SHP77 treated with DMSO at 0.1 percent for 48 hours (cell line): Measurements from ENCODE around the gene MAML2.

Source experiments
- DNase-seq: peaks from one replicate; lab custom pipeline; 2025; lab: John Stamatoyannopoulos, UW

Gene MAML2

GRCh38 chr11:96156379-96156722 lies 186.6 kb downstream of the MAML2 start:
- DNase-seq = no peak

GRCh38 chr11:96155627-96156378 lies 187.2 kb downstream of the MAML2 start:
- no peak for DNase-seq

GRCh38 chr11:96154802-96155520 lies 188.0 kb downstream of the MAML2 start:
- no peak for DNase-seq

GRCh38 chr11:96152623-96153022 lies 190.4 kb downstream of the MAML2 start:
- no peak for DNase-seq

GRCh38 chr11:96151501-96151900 lies 191.5 kb downstream of the MAML2 start:
- DNase-seq = no peak

GRCh38 chr11:96150609-96151008 lies 192.4 kb downstream of the MAML2 start:
- no peak for DNase-seq

GRCh38 chr11:96149743-96150555 lies 193.0 kb downstream of the MAML2 start:
- DNase-seq = no peak

- DNase-seq = no peak
Observed at GRCh38 chr11:96147906-96148486, 195.0 kb downstream of the MAML2 start.

- DNase-seq = no peak
Observed at GRCh38 chr11:96147186-96147585, 195.8 kb downstream of the MAML2 start.

- DNase-seq = no peak
Observed at GRCh38 chr11:96146765-96147164, 196.2 kb downstream of the MAML2 start.

GRCh38 chr11:96145163-96145585 lies 197.8 kb downstream of the MAML2 start:
- DNase-seq = no peak

- DNase-seq = no peak
Observed at GRCh38 chr11:96144553-96144952, 198.4 kb downstream of the MAML2 start.

GRCh38 chr11:96143041-96143521 lies 199.9 kb downstream of the MAML2 start:
- no peak for DNase-seq

- DNase-seq = no peak
Observed at GRCh38 chr11:96141626-96142025, 201.4 kb downstream of the MAML2 start.

- DNase-seq = no peak
Observed at GRCh38 chr11:96139691-96140090, 203.3 kb downstream of the MAML2 start.

GRCh38 chr11:96137373-96137772 lies 205.6 kb downstream of the MAML2 start:
- no peak for DNase-seq

- no peak for DNase-seq
Observed at GRCh38 chr11:96136613-96137298, 206.2 kb downstream of the MAML2 start.

GRCh38 chr11:96134602-96135001 lies 208.4 kb downstream of the MAML2 start:
- no peak for DNase-seq

- DNase-seq = no peak
Observed at GRCh38 chr11:96132437-96132836, 210.6 kb downstream of the MAML2 start.

- DNase-seq = no peak
Observed at GRCh38 chr11:96130061-96130620, 212.9 kb downstream of the MAML2 start.

GRCh38 chr11:96127596-96127959 lies 215.4 kb downstream of the MAML2 start:
- no peak for DNase-seq
